OCI-LY3 (cell line): ENCODE data around the gene AKAP6.

Experiments
- H2AFZ ChIP-seq: fragments of 200-600, 300-600 bp; shearing (Covaris generic); 2 replicates; pipeline ENCODE4 v1.6.0; 2014; ENCODE audit warnings: antibody characterized with exemption, low read depth, low read length
- H3K27ac ChIP-seq: fragments of 200-600, 300-600 bp; sonication (generic); 2 replicates; pipeline ENCODE4 v1.5.1; 2014; ENCODE audit warnings: mild to moderate bottlenecking, low read length, moderate library complexity, mixed read lengths
- H3K27me3 ChIP-seq: fragments of 200-600, 300-600 bp; sonication (generic); 2 replicates; pipeline ENCODE4 v1.6.1; 2014; ENCODE audit warnings: low read depth, low read length, mixed read lengths
- H3K36me3 ChIP-seq: fragments of 200-600, 300-600 bp; sonication (generic); replicated peaks from 2 replicates; pipeline ENCODE3; 2014; ENCODE audit warnings: low read depth, low read length, mixed read lengths
- H3K4me1 ChIP-seq: fragments of 300-600, 200-600 bp; sonication (generic); 2 replicates; pipeline ENCODE4 v1.6.1; 2014; ENCODE audit warnings: low read length, mixed read lengths
- H3K4me2 ChIP-seq: fragments of 200-600, 300-600 bp; sonication (generic); 2 replicates; pipeline ENCODE4 v1.6.1; 2014; ENCODE audit warnings: low read length, mixed read lengths
- H3K4me3 ChIP-seq: fragments of 300-600, 200-600 bp; sonication (generic); 2 replicates; pipeline ENCODE4 v1.5.1; 2014; ENCODE audit warnings: antibody characterized with exemption, mild to moderate bottlenecking, low read length, moderate library complexity
- H3K79me2 ChIP-seq: fragments of 300-600, 200-600 bp; shearing (Covaris generic); 2 replicates; pipeline ENCODE4 v1.6.1; 2014; ENCODE audit warnings: mild to moderate bottlenecking, low read length, mixed read lengths
- H3K9ac ChIP-seq: fragments of 300-600, 200-600 bp; shearing (Covaris generic); 2 replicates; pipeline ENCODE4 v1.6.0; 2014; ENCODE audit warnings: mild to moderate bottlenecking, low read length, moderate library complexity
- H3K9me3 ChIP-seq: fragments of 200-600, 300-600 bp; shearing (Covaris generic); 2 replicates; pipeline ENCODE4 v1.6.1; 2014; ENCODE audit warnings: low read length, mixed read lengths; ENCODE audit not compliant: insufficient read depth
- H4K20me1 ChIP-seq: fragments of 200-600, 300-600 bp; sonication (generic); 2 replicates; pipeline ENCODE4 v1.6.1; 2016; ENCODE audit warnings: low read length, mixed read lengths; ENCODE audit not compliant: insufficient read depth
- CTCF ChIP-seq: fragments of 200-600, 300-600 bp; sonication (generic); IDR thresholded peaks from 2 replicates; pipeline ENCODE4 v1.5.1; 2014; ENCODE audit warnings: antibody characterized with exemption, low read length, low read depth
- EZH2phosphoT487 ChIP-seq: fragments of 200-600 bp; shearing (Covaris generic); IDR thresholded peaks from 2 replicates; pipeline ENCODE4 v1.6.1; 2018; ENCODE audit warnings: antibody characterized with exemption, mixed run types, low read depth

Gene AKAP6

GRCh38 chr14:32358781-32359180, 29.7 kb downstream of the AKAP6 start:
- no peaks in the 10 kb centered on the region for H3K79me2 ChIP-seq
- H3K4me2 ChIP-seq: no peak overlapping the region
- no peak for TF ChIP-seq CTCF
- TF ChIP-seq EZH2phosphoT487: no peak
- H4K20me1 ChIP-seq: no peaks in the 10 kb centered on the region
- no peak overlapping the region for H2AFZ ChIP-seq
- no peaks in the 10 kb centered on the region for H3K36me3 ChIP-seq
- H3K4me1 ChIP-seq: no peaks in the 10 kb centered on the region
- H3K9me3 ChIP-seq: no peaks in the 10 kb centered on the region
- H3K27me3 ChIP-seq: no peaks in the 10 kb centered on the region; the same call in 1 of the 2 replicates
- H3K27ac ChIP-seq: no peak overlapping the region
- no peak overlapping the region for H3K4me3 ChIP-seq
- no peak overlapping the region for H3K9ac ChIP-seq

DNA sequence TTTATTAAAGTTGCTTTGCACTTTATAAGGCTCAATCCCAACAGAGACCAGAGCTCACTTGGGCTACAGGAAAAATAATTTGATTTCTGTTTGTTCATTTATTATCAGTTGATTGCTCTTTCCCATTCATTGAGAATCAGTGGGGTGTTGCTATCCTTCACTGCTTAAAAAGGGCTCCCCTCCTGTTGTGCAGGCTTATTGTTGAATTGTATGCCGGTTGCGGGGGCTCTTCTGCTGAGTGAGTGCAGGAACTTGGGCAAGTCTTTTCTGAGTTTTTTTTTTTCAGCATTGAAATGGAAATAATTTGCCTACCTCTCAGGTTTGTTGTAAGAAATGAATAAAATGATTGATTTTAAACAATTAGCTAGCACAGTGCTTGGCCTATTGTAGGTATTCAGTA, 32.6 kb downstream of the AKAP6 start:
- Histone ChIP-seq H3K27ac (no peak overlapping the region), H3K4me2 (no peak overlapping the region), H3K4me3 (no peak overlapping the region), H3K4me1 (no peaks in the 10 kb centered on the region), H3K9me3 (no peaks in the 10 kb centered on the region), H3K9ac (no peak overlapping the region), H4K20me1 (no peaks in the 10 kb centered on the region), H3K27me3 (no peaks in the 10 kb centered on the region; the same call in 1 of the 2 replicates), H3K79me2 (no peaks in the 10 kb centered on the region), H3K36me3 (no peaks in the 10 kb centered on the region), H2AFZ (no peak overlapping the region)
- TF ChIP-seq EZH2phosphoT487 (no peak), CTCF (no peak)

GRCh38 chr14:32363761-32364160, 34.7 kb downstream of the AKAP6 start:
- H4K20me1 ChIP-seq: no peaks in the 10 kb centered on the region
- no peak overlapping the region for H3K4me3 ChIP-seq
- no peak overlapping the region for H2AFZ ChIP-seq
- TF ChIP-seq EZH2phosphoT487: no peak
- TF ChIP-seq CTCF: no peak
- H3K9ac ChIP-seq: no peak overlapping the region
- no peak overlapping the region for H3K4me2 ChIP-seq
- H3K36me3 ChIP-seq: no peaks in the 10 kb centered on the region
- H3K4me1 ChIP-seq: no peaks in the 10 kb centered on the region
- no peaks in the 10 kb centered on the region for H3K27me3 ChIP-seq
- no peaks in the 10 kb centered on the region for H3K79me2 ChIP-seq
- H3K27ac ChIP-seq: no peak overlapping the region
- no peaks in the 10 kb centered on the region for H3K9me3 ChIP-seq

DNA sequence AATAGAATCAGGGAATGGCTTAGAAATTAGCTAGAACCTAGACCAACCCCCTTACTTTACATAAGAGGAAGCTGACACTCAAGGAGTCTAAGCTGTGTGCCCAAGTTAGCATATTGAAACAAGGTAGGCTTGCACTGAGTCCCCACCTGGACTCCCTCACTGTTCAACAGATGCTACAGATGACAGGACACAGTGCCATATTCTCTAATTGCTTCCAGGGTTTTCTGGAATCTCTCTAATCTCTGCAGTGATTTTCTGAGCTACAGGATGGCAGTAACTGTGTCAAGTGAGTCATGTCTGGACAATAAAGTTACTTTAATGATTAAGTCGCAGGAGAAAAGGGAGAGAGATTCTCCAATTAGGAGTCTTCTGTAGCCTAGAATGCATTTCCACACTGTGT, 35.8 kb downstream of the AKAP6 start:
- H3K9me3 ChIP-seq: no peaks in the 10 kb centered on the region
- no peak overlapping the region for H3K27ac ChIP-seq
- no peak overlapping the region for H3K9ac ChIP-seq
- TF ChIP-seq EZH2phosphoT487: no peak
- no peak for TF ChIP-seq CTCF
- no peak overlapping the region for H3K4me3 ChIP-seq
- no peak overlapping the region for H2AFZ ChIP-seq
- H3K4me2 ChIP-seq: no peak overlapping the region
- H3K4me1 ChIP-seq: no peaks in the 10 kb centered on the region
- no peaks in the 10 kb centered on the region for H3K27me3 ChIP-seq
- no peaks in the 10 kb centered on the region for H3K36me3 ChIP-seq
- no peaks in the 10 kb centered on the region for H4K20me1 ChIP-seq
- no peaks in the 10 kb centered on the region for H3K79me2 ChIP-seq
